Bronchial epithelial cell (primary cell): ENCODE data around the gene ZC3HAV1. TPM values are rescaled to one million over a fixed set of nuclear protein-coding genes. Genes with fewer than 3 reads are reported as not detected.

Experiments used
- DNase-seq: peaks from one replicate; pipeline ENCODE4 v3.0.0-alpha.2; 2010; ENCODE audit warnings: low read depth
- FAIRE-seq: peaks from 2 replicates; lab custom pipeline; 2011; peaks lifted over from hg19 to GRCh38; lab: Jason Lieb, UNC
- H3K27me3 ChIP-seq: 2 replicates; pipeline ENCODE4 v1.5.1; 2011; ENCODE audit warnings: low read length; ENCODE audit not compliant: control insufficient read depth, insufficient read depth
- H3K36me3 ChIP-seq: 2 replicates; pipeline ENCODE4 v1.5.1; 2011; ENCODE audit warnings: low read length; ENCODE audit not compliant: control insufficient read depth, insufficient read depth
- H3K4me3 ChIP-seq: 2 replicates; pipeline ENCODE4 v1.5.1; 2011; ENCODE audit warnings: mild to moderate bottlenecking, low read depth, low read length, control low read depth
- CTCF ChIP-seq: IDR thresholded peaks from 2 replicates; pipeline ENCODE4 v1.5.1; 2011; ENCODE audit warnings: mild to moderate bottlenecking, moderate library complexity, low read length, control low read depth, inconsistent platforms; ENCODE audit not compliant: insufficient read depth, severe bottlenecking
- total RNA-seq: library from RNA; depleted of rRNA; stranded (reverse); fragments of >200 nt; gene quantifications from 2 replicates; pipeline ENCODE4 v1.2.1, GENCODE V29; 2014

The ZC3HAV1 gene
- total RNA-seq, 1 donor from 2014 or later: 11.3 TPM

GRCh38 chr7:139022286-139022685 lies 87.2 kb downstream of the ZC3HAV1 start:
- Histone ChIP-seq H3K4me3 (no peak overlapping the region), H3K36me3 (peaks cover 14% of the 10 kb centered on the region), H3K27me3 (no peaks in the 10 kb centered on the region)
- DNase-seq (no peak), FAIRE-seq (no peak)
- TF ChIP-seq CTCF: no peak

- TF ChIP-seq CTCF: no peak
- DNase-seq (no peak), FAIRE-seq (no peak)
- H3K36me3 ChIP-seq: peaks cover 4% of the 10 kb centered on the region
- no peak overlapping the region for H3K4me3 ChIP-seq
- H3K27me3 ChIP-seq: no peaks in the 10 kb centered on the region
These were observed 90.6 kb downstream of the ZC3HAV1 start for GRCh38 chr7:139018910-139019309.

DNA sequence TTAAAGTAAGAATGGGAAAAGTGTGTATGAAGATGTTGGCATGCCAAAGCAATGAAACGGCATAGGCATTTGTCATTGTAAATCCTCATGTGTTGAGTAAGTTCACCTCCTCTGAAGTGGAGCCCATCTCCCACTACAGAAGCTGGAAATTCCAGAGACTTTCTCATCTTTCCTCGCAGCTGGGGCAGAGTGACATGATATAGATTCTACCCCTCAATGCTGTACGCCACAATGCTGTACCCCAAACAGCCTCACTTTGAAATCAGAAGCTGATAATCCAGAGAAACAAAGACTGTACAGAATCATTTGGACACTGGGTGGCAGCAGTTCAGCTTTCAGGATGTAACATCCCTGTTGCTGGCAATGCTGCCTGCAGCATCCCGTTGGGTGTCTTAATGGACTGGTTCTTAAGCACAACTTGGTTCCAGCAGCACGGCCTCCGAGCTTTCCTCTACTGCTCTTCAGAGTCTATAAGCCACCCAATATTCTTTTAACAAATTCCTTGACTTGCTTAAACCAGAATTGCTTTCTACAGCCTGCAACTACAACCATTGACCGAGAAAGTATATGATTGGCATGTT lies 92.5 kb downstream of the ZC3HAV1 start:
- peak; percentile 62 for DNase-seq
- Histone ChIP-seq H3K27me3 (no peaks in the 10 kb centered on the region), H3K36me3 (no peaks in the 10 kb centered on the region), H3K4me3 (no peak overlapping the region)
- no peak for FAIRE-seq
- TF ChIP-seq CTCF: peak; percentile 66

DNA sequence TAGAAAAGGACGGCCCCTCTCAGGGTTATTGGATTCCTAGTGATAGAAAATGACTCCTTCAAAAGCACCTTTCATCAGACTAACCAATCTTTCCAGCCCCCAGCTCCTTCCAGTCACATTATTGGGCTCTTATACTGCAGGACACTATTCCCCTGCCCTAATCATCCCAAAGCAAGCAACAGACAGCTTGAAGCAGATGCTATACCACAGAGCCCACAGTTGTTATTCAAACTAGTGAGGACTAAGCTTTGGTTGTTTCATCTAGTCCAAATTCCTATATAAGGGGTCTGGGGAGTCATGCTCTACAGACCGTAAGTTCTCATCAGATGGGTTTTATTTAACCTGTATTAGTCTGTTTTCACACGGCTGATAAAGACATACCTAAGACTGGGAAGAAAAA lies 98.1 kb downstream of the ZC3HAV1 start:
- FAIRE-seq (no peak), DNase-seq (no peak)
- Histone ChIP-seq H3K36me3 (no peaks in the 10 kb centered on the region), H3K27me3 (no peaks in the 10 kb centered on the region), H3K4me3 (no peak overlapping the region)
- no peak for TF ChIP-seq CTCF

GRCh38 chr7:139004321-139005090 lies 105.0 kb downstream of the ZC3HAV1 start:
- H3K4me3 ChIP-seq: no peak overlapping the region
- FAIRE-seq (no peak), DNase-seq (no peak)
- H3K36me3 ChIP-seq: no peaks in the 10 kb centered on the region
- TF ChIP-seq CTCF: no peak
- H3K27me3 ChIP-seq: no peaks in the 10 kb centered on the region

DNA sequence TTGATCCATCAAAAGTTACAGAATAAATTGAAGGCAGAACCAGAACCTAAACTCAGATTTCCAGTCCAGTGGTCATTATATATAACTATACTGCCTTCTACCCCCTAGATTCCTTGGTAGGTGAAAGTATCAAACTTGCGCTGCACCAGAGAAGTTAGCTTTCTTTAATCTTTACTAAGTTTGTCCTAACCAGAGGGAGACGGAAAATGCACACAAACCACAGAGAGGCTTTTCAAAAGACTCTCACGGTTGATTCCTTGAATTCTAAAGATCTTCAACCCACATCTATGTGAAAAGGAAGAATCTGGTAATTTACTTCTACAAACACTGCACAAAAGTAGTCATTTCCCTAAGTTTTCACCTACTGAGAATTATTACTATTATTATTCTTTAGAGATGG lies 110.1 kb downstream of the ZC3HAV1 start:
- Histone ChIP-seq H3K27me3 (peaks cover 2% of the 10 kb centered on the region), H3K4me3 (no peak overlapping the region), H3K36me3 (no peaks in the 10 kb centered on the region)
- no peak for TF ChIP-seq CTCF
- FAIRE-seq (no peak), DNase-seq (no peak)
